ENCODE measurements around the gene C12orf43. TPM values are rescaled to one million over a fixed set of nuclear protein-coding genes. Genes with fewer than 3 reads are reported as not detected.

The C12orf43 gene
- total RNA-seq, 1 donor from 2014 or later, result 15.5 TPM

- no peak overlapping the region for H3K27ac ChIP-seq
- no peaks in the 10 kb centered on the region for H3K4me1 ChIP-seq
- ATAC-seq (no peak), DNase-seq (no peak)
- intact Hi-C loops (cut with DNase I), result no loop called here
- H3K4me3 ChIP-seq, result no peak overlapping the region
- no peaks in the 10 kb centered on the region for H3K9me3 ChIP-seq
- H3K27me3 ChIP-seq, result no peaks in the 10 kb centered on the region
- no peaks in the 10 kb centered on the region for H3K36me3 ChIP-seq
- TF ChIP-seq CTCF (IDR thresholded peaks at IDR 0.05), result no peak
These were observed 57.0 kb downstream of the C12orf43 start for GRCh38 chr12:120959111-120959878.

- DNase-seq, result no peak
- H3K4me3 ChIP-seq, result no peak overlapping the region
- no peaks in the 10 kb centered on the region for H3K27me3 ChIP-seq
- no peak for TF ChIP-seq CTCF (IDR thresholded peaks at IDR 0.05)
- H3K4me1 ChIP-seq, result no peaks in the 10 kb centered on the region
- intact Hi-C loops (cut with DNase I), result no loop called here
- H3K36me3 ChIP-seq, result no peaks in the 10 kb centered on the region
- no peaks in the 10 kb centered on the region for H3K9me3 ChIP-seq
- no peak for ATAC-seq
- no peak overlapping the region for H3K27ac ChIP-seq
These were observed 59.5 kb downstream of the C12orf43 start for GRCh38 chr12:120956579-120957300.

GRCh38 chr12:120955232-120955631 lies 61.1 kb downstream of the C12orf43 start:
- DNase-seq (no peak), ATAC-seq (no peak)
- no peaks in the 10 kb centered on the region for H3K27me3 ChIP-seq
- TF ChIP-seq CTCF (IDR thresholded peaks at IDR 0.05), result no peak
- H3K27ac ChIP-seq, result no peak overlapping the region
- no peaks in the 10 kb centered on the region for H3K36me3 ChIP-seq
- H3K4me3 ChIP-seq, result no peak overlapping the region
- no peaks in the 10 kb centered on the region for H3K9me3 ChIP-seq
- no peaks in the 10 kb centered on the region for H3K4me1 ChIP-seq
- intact Hi-C loops (cut with DNase I), result no loop called here

DNA sequence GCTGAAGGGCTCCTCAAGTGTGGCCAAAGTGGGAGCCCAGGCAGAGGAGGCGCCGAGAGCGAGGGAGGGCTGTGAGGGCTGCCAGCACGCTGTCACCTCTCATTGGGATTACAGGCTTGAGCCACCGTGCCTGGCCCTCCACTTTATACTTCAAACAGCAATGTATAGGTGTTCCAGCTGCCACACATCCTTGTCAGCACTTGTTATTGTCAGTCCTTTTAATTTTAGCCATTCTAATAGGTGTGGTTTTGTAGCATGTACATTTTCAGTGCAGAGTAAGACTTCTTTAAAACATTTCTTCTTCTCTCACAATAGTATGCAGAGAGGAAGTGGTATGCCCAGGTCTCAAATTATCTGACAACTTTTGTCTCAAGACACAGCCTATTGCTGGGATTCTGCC lies 65.5 kb downstream of the C12orf43 start:
- Histone ChIP-seq H3K4me3 (no peak overlapping the region), H3K27me3 (no peaks in the 10 kb centered on the region), H3K27ac (no peak overlapping the region), H3K4me1 (no peaks in the 10 kb centered on the region), H3K9me3 (no peaks in the 10 kb centered on the region), H3K36me3 (no peaks in the 10 kb centered on the region)
- intact Hi-C loops (cut with DNase I), result no loop called here
- no peak for TF ChIP-seq CTCF (IDR thresholded peaks at IDR 0.05)
- ATAC-seq (no peak), DNase-seq (no peak)

Other genes starting within 250 kb of the C12orf43 start
- gene SPPL3, start 112.1 kb downstream of the C12orf43 start, total RNA-seq, result 44.1 TPM
- gene HNF1A, start 37.9 kb downstream of the C12orf43 start, total RNA-seq, result not detected
- 12.7 TPM for gene OASL, start 22.8 kb upstream of the C12orf43 start, total RNA-seq
- 20.1 TPM for gene P2RX7, start 116.4 kb upstream of the C12orf43 start, total RNA-seq
- 55.8 TPM for gene P2RX4, start 193.6 kb upstream of the C12orf43 start, total RNA-seq

Data from upper lobe of right lung (tissue), 1 donor.